NCI-H2171 treated with DMSO at 0.1 percent for 48 hours (cell line): ENCODE measurements around the gene MICALL1.

Experiments used
- DNase-seq: peaks from one replicate; lab custom pipeline; 2025; lab: John Stamatoyannopoulos, UW

MICALL1 gene

DNA sequence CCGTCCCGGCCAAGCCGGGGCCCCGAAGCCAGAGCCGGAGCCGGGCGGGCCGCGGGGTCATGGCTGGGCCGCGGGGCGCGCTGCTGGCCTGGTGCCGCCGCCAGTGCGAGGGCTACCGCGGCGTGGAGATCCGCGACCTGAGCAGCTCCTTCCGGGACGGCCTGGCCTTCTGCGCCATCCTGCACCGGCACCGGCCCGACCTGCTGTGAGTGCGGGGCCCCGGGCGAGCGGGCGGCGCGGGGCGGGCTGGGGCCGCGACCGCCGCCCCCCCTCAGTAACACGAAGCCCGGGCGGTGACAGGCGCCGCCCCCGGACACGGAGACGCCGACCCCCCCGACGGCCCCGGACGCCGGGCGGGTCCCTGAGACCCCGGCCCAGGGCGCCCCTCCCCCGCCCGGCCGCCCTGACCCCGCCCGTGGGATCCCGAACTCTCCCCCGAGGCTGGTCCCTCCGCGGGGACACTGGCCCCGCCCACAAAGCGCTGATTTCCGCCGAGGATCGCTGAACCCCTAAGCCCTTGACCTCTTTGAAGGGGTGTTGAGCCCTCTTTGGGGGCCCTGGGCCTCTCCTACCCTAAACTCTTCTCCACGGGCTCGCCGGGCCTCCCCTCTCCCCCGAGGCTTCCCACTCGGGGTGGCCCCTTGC, 389 bp downstream of the MICALL1 start:
- DNase-seq, result no peak

- peak; percentile 43 for DNase-seq
These were observed 1.2 kb downstream of the MICALL1 start for GRCh38 chr22:37907036-37907954.

GRCh38 chr22:37909766-37910165, 3.7 kb downstream of the MICALL1 start:
- DNase-seq, result no peak

GRCh38 chr22:37910890-37911672, 5.0 kb downstream of the MICALL1 start:
- DNase-seq, result peak; percentile 31

GRCh38 chr22:37911697-37912096, 5.6 kb downstream of the MICALL1 start:
- no peak for DNase-seq

DNA sequence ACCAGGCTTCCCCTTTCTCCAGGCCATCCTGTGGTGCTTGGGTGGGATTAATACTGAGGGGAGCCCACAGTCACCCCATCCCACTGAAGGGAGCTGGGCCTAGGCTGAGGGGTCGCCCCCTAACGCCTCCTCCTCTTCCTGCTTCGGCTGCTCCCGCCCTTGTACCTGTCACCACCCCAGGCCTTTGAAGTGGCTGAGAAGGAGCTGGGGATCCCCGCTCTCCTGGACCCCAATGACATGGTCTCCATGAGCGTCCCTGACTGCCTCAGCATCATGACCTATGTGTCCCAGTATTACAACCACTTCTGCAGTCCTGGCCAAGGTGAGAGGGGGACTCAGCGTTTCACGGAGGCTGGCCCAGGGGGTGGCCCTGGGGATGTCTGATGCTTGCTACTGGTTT, 6.1 kb downstream of the MICALL1 start:
- DNase-seq, result no peak

GRCh38 chr22:37913233-37913721, 7.2 kb downstream of the MICALL1 start:
- DNase-seq, result no peak

GRCh38 chr22:37916311-37916710, 10.2 kb downstream of the MICALL1 start:
- DNase-seq, result no peak

- no peak for DNase-seq
These were observed 11.9 kb downstream of the MICALL1 start for GRCh38 chr22:37917874-37918548.

DNA sequence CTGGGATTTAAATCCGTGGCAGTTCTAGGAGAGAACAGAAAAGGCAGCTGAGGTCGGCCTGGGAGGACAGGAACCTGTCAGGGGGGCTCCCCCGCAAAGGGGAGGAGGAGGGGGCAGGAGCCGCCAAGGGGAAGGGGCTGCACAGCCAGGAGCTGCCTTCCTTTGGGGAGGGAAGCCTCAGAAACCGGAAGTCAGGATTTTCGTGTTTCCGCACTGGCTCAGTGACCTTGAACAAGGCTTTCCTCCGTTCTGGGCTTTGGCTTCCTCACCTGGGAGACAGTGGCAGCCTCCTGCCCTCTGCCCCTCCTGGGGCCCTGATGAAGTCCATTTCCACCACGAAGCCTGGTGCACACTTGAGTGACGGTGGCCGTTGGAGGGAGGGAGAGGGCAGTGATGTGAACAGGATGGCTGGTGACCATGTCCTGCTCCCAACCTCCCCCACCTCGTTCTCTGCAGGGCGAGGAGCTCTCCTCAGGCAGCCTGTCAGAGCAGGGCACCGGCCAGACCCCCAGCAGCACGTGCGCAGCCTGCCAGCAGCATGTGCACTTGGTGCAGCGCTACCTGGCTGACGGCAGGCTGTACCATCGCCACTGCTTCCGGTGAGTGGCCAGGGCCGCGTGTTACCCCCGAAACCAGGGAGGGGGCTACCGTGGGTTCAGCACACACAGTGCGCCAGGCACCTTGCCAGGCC, 12.6 kb downstream of the MICALL1 start:
- no peak for DNase-seq

GRCh38 chr22:37920126-37920525, 14.0 kb downstream of the MICALL1 start:
- no peak for DNase-seq

DNA sequence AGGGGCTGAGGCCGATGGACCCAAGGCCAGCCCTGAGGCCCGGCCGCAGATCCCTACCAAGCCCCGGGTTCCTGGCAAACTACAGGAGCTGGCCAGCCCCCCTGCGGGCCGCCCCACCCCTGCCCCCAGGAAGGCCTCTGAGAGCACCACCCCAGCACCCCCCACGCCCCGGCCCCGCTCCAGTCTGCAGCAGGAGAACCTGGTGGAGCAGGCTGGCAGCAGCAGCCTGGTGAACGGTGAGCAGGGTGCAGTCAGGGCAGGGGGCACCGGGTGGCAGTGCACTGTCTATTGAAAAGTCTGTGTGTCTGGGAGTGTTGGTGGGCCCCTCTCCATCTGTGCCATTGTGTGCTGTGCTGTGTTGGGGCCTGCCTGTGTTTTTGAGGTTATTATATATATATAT, 16.1 kb downstream of the MICALL1 start:
- DNase-seq, result peak; percentile 73

DNA sequence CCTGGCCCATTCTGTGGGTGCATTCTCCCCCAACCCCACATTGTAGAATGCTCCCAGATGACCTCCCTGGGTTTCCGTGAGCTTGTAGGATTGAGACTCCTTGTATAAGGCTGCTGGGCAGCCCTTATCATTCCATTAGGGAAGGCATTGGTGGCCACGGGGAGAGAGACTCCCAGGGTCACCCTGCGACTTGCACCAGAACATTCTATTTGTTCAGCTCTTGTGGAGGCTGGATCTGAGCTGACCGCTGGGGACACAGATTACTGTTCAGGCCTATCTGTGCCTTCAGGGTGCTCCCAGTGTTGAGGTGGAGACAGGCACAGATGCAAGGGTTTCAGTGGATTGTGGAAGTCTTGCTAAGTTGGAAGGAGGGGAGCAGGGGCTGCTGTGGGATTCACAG, 17.8 kb downstream of the MICALL1 start:
- DNase-seq, result no peak

DNA sequence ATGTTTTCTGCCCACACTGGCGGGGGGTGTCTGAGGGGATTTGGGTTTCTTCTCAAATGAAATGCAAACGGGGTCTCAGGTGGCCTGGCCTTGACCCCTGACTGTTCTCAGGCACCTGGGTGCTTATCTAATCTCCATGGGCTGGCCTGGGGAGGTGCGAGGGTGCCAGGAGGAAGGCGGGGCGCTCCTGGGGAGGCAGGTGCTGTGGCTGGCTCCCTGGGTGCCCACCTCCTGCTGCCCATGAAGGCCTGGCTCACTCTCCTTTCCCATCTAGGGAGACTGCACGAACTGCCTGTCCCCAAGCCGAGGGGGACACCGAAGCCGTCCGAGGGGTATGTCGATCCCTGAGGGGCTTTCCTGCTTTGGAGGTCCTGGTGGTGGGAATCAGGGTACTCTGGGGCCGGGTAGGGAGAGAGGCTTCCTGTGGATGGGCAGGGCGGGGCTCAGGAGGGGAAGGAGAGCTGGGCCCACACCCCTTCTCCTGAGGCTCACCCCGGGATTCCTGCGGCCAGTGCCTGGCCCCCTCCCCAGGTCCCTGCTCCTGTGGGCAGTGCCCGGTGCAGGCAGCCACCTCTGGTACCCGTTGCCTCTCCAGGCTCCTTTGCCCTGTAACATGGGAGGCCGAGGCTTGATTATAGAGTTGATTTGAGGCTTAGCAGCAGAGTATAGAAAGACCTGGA, 18.4 kb downstream of the MICALL1 start:
- no peak for DNase-seq

GRCh38 chr22:37925330-37925729, 19.2 kb downstream of the MICALL1 start:
- DNase-seq, result no peak

- DNase-seq, result no peak
These were observed 19.7 kb downstream of the MICALL1 start for GRCh38 chr22:37925767-37926166.

DNA sequence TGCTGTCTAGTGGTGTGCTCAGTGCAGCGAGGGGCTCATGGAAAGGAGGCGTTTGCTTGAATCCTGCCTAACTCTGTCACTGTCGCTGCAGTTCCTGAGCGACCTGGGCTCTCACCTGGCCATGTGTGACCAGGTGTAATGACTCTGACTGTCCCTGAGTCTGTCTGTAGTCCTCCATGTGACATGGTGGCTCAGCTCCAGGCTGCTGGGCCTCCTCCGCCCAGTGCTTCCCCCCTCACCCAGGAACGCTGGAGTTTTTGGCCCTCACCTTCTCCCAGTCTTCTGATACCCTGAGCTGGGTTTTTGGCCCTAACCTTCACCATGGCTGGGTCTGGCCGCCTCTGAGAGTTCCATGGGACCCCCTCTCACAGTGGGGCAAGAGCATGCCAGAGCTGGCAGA, 20.3 kb downstream of the MICALL1 start:
- no peak for DNase-seq

GRCh38 chr22:37926771-37927636, 20.9 kb downstream of the MICALL1 start:
- DNase-seq, result no peak

DNA sequence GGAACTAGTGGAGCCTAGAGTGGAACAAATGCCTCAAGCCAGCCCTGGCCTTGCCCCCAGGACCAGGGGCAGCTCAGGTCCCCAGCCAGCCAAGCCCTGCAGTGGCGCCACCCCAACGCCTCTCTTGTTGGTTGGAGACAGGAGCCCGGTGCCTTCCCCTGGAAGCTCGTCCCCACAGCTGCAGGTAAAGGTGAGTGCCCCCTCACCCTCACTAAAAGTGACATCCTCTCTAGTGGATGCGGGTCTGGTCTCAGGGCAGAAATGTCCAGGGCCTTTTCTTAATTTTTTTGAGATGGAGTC, 21.5 kb downstream of the MICALL1 start:
- no peak for DNase-seq

GRCh38 chr22:37929390-37929789, 23.3 kb downstream of the MICALL1 start:
- DNase-seq, result no peak
